ENCODE data around the gene ZMYND8.
"Not testable (repeated sequence)": the region's sequence is repeated elsewhere in the genome, so short reads cannot be mapped to it uniquely, and the experiment has no call there.

ZMYND8 gene

DNA sequence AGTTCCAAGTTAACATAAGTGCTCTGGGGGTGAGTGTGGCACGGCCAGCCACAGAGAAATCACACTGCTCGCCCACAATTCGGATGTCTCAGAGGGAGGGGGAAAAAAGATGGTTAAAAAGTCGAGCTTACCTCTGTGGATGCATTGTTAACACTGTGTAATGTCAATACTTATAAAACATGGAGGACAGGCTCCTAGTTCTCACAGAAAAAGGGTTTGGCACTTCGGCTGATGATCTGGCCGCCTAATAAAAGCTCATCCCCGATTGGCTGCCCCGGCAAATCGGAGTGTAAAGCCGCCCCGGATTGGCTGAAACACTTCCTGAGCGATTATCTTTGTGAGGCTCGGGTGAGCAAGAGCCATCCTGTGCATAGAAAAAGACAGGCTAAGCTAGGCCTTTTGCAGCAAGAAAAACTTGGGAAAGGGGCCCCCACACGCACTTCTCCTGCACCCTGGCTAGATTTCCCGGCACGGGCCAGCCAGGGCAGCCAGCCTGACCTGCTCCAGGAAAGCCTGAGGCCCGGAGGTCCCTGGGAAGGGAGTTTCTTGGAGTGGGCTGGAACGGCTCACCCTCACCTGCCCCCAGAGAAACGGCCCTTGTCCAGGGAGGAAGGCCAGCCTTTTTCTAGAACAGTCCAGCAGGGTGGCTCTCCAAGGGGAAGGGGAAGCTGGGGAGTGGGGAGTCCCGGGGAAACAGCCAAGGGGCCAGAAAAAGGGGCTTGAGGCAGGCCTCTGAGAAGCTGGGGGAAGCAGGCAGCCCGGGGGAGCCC lies at the start of gene ZMYND8:
TSS of gene ZMYND8 (minus strand) at position 174 of the 770 bp plus-strand sequence. CDS start at position 145, 29 bp downstream.
- peak; percentile 94 for DNase-seq (ENCODE audit: low read depth)
- TF ChIP-seq CTCF (IDR thresholded peaks at IDR 0.05; ENCODE audit: low read length, missing control alignments): no peak
- H3K4me3 ChIP-seq (replicated peaks; ENCODE audit: low read depth, low read length): peak within 1 kb of the TSS; percentile 63

GRCh38 chr20:47405775-47406325 lies 49.4 kb upstream of the ZMYND8 start:
- TF ChIP-seq CTCF (IDR thresholded peaks at IDR 0.05; ENCODE audit: low read length, missing control alignments): no peak
- no peak for DNase-seq (ENCODE audit: low read depth)

GRCh38 chr20:47400685-47401084 lies 44.2 kb upstream of the ZMYND8 start:
- H3K4me3 ChIP-seq (replicated peaks; ENCODE audit: low read depth, low read length): no peak overlapping the region
- DNase-seq (ENCODE audit: low read depth): no peak
- no peak for TF ChIP-seq CTCF (IDR thresholded peaks at IDR 0.05; ENCODE audit: low read length, missing control alignments)

More at GRCh38 chr20:47405775-47406325, 49.4 kb upstream of the ZMYND8 start:
- H3K4me3 ChIP-seq (replicated peaks; ENCODE audit: low read depth, low read length): no peak overlapping the region

DNA sequence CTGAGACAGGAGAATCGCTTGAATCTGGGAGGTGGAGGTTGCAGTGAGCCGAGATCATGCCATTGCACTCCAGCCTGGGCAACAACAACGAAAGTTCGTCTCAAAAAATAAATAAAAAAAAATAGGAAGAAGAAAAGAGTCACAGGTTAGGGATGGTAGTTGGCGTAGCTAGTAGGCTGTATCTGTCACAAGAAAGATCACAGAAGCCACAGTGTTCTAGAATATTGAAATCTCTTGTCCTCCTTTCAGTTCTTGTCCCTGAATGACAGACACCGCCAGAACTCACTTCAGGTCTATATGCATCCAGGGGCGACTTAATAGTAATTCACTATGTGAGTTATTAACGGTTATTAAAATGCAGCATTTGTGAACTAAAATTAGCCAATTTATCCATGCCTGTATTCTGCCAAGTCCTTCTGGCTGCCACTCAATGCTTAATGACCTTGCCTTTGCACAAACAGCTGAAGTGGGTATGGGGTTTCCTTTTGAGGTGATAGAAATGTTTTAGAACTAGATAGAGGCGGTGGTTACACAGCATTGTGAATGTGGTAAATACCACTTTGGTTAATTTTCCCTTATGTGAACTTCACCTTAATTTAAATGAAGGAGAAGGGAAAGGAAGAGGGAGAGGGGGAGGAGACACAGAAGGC lies 41.3 kb upstream of the ZMYND8 start:
- no peak for TF ChIP-seq CTCF (IDR thresholded peaks at IDR 0.05; ENCODE audit: low read length, missing control alignments)
- no peak for DNase-seq (ENCODE audit: low read depth)
- no peak overlapping the region for H3K4me3 ChIP-seq (replicated peaks; ENCODE audit: low read depth, low read length)

- DNase-seq (ENCODE audit: low read depth): no peak
- no peak overlapping the region for H3K4me3 ChIP-seq (replicated peaks; ENCODE audit: low read depth, low read length)
- no peak for TF ChIP-seq CTCF (IDR thresholded peaks at IDR 0.05; ENCODE audit: low read length, missing control alignments)
Observed at GRCh38 chr20:47396762-47397476, 40.4 kb upstream of the ZMYND8 start.

- not testable (repeated sequence) for DNase-seq (ENCODE audit: low read depth); H3K4me3 ChIP-seq (replicated peaks; ENCODE audit: low read depth, low read length)
Observed at GRCh38 chr20:47393796-47394514, 37.5 kb upstream of the ZMYND8 start.
